ENCODE results near the gene CCNA2.
A peak's percentile ranks its signal among the peaks of the same experiment; 100 is the strongest.

Gene CCNA2

GRCh38 chr4:121800961-121801714 lies 22.5 kb downstream of the CCNA2 start, which contains the start of gene EXOSC9:
Gene EXOSC9 (plus strand): TSS chr4:121801323. CDS start chr4:121801425, 102 bp downstream.
- peak; percentile 80 for DNase-seq

DNA sequence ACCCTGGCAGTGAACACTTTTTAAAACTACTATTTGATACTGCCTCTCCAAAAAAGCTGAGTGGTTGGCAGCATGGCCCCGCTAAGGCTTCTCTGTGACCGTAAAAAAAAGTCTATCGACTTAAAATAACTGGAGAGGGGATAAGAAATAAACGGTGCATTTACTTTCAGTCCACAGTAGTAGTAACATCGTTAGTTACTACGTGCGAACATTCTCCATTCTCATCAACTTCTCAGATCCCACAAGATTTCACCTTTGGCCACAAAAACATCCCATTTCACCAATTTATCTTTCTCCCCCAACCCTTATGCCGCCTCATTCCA lies 23.1 kb downstream of the CCNA2 start:
- no peak for DNase-seq

- DNase-seq, result no peak
These were observed 23.7 kb downstream of the CCNA2 start for GRCh38 chr4:121799867-121800501.

DNA sequence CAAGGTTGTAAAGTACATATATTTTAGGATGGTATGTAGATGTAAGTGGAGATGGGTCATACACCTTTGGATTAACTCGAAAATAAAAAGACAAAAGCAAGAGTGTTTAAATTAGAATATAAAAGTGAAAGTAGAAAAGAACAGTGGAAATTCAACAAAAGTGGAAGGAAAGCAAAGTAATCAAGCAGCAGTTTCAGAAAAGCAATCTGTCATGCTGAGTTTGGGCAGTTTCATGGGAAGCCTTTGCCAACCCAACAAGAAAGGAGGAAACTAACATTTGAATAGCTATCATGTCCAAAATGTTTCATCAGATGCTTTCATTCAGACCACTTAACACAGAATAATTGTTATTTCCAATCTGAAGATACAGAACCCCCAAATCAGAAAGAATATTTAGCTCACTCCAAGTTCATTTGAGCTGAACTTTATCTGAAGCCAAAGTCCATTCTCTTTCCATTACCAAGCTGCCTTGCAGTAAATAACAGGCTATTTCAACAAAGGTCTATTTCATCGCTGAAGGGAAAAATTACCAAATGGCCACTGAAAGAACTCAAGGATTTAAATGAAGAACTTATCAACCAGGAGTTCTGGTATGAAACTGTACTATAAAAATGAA lies 24.4 kb downstream of the CCNA2 start:
- no peak for DNase-seq

DNA sequence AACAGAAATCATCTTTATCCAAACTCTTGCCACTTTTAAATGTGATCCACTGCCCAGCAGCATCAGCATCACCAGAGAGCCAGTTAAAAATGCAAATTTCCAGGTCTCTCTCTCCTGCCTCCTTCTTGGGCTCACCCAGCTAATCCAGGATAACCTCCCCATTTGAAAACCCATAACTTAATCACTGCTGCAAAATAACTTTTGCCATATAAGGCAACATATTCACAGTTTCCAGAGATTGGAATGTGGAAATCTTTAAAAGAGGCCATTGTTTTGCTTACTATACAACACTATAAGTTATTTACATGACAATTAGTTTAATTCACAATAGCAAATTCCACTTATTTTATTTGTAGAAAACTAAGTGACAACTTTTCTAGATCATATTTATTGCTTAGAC lies 27.4 kb downstream of the CCNA2 start:
- peak; percentile 29 for DNase-seq

DNA sequence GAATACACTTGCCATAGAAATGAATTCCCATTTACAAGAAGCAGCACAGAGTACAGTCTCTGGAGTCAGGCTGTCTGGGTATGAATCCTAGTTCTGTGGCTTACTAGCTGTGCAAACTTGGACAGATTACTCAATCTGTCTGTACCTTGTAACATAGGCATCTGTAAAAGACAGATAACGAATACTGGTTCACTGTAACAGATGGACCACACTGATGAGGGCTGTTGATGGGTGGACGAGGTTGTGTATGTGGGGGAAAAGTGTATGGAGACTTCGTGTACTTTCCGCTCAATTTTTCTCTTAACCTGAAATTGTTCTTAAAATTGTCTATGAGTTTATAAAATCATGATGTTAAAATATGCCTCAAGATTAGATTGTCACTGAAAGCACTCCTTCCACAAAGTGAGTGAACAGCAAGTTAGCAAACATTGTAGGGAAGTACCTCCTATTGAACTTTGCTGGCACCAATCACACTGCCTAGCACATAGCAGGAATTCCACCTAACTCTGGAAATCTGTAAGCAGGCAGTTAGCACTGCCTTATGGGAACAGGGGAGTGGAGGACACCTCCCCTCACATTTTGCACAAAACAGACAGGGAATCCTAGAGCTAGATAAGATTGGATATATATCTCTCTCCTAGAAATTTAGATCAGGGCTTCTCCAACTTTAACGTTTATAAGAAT lies 29.0 kb downstream of the CCNA2 start:
- no peak for DNase-seq

GRCh38 chr4:121792966-121793365 lies 30.7 kb downstream of the CCNA2 start:
- no peak for DNase-seq

DNA sequence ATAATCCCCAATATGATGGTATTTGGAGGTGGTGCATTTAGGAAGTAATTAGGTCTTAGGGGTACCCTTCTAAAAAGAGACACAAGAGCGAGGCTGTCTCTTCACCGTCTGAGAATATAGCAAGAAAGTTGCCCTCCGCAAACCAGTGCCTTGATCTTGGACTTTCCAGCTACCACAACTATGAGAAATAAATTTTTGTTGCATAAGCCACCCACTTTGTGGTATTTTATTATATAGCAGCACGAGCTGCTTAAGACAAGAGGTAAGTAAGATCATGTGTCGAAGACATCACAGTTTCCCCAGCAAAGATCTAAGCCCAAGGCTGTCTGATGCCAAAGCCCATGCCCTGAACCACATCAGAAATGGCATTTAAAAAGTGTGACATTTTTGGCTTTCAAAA lies 32.2 kb downstream of the CCNA2 start:
- DNase-seq, result peak; percentile 13

DNA sequence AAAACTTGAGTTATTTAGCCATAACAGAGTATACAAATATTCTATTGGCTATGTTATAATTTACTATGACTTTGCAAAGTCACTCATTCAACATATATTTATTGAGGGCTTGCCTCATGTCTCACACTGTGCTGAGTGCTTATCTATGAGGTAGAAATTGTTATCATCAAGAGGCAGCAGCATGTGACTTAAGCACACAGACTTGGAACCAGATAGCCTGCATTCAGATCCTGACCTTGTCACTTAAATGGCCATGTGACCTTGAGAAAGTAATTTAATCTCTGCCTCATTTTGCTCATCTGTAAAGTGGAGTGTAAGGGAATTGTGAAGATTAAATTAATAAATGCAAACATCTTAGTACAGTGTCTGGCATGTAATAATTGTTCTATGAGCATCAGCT lies 32.7 kb downstream of the CCNA2 start:
- DNase-seq, result no peak

- DNase-seq, result peak; percentile 72
These were observed 33.5 kb downstream of the CCNA2 start for GRCh38 chr4:121789960-121790829.

DNA sequence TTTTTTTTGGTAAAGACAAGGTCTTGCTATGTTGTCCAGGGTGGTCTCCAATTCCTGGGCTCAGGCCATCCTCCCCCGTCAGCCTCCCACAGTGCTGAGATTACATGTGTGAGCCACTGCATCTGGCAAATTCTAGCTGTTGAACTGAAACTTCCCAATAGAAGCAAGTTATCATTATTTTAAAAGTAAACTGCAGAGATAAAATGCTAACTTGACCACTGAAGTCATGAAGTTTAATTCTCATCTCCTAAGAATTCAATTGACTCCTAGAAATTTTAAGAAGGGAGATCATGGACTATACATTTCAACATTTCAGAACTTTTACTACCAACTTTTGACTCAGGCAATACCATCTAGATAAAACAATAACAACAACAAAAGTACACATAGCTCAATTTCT lies 34.2 kb downstream of the CCNA2 start:
- peak; percentile 31 for DNase-seq

DNA sequence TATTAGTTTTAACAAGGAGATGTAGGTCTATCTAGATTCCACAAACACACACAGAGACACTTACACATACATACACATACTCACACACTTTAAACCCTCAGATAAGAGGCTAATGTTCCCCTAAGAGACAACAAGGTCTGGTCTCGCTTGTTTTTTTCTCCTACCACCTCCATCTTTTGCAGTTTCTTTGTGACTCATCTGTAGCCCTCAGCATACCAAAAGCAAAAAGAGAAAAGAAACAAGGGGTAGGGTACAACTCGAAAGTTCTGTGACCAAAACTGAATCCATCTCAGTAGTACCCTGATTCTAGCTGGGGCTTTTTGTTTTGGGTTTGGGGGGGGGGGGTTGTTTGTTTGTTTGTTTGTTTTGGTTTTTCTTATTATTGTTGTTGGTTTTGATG lies 34.8 kb downstream of the CCNA2 start:
- DNase-seq, result no peak

- no peak for DNase-seq
These were observed 37.5 kb downstream of the CCNA2 start for GRCh38 chr4:121786221-121786620.

GRCh38 chr4:121785479-121785878 lies 38.2 kb downstream of the CCNA2 start:
- DNase-seq, result no peak

DNA sequence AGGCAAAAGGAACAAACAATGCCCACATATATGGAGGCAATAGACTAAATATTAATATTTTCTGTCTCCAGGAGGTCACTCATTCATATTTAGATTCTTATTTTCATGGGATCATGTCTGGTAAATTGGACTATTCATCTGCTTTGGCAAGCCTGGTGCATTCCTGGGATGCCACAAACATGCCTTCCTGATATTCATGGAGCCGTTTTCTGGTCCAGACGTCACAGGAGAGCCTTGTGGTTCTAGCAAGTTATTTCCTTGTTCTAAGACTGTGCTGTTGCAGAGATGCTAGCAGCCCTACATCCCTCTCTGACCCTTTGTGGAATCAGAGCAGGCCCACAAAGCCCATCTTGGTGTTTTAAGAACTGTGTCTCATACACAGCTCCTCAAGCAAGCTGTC lies 38.7 kb downstream of the CCNA2 start:
- DNase-seq, result peak; percentile 84

- no peak for DNase-seq
These were observed 39.3 kb downstream of the CCNA2 start for GRCh38 chr4:121784401-121784800.

- DNase-seq, result no peak
These were observed 40.5 kb downstream of the CCNA2 start for GRCh38 chr4:121783210-121783609.

GRCh38 chr4:121778991-121779628 lies 44.6 kb downstream of the CCNA2 start:
- DNase-seq, result peak; percentile 75

- no peak for DNase-seq
These were observed 46.1 kb downstream of the CCNA2 start for GRCh38 chr4:121777625-121778024.

- peak; percentile 26 for DNase-seq
These were observed 46.9 kb downstream of the CCNA2 start for GRCh38 chr4:121776610-121777401.

- no peak for DNase-seq
These were observed 49.8 kb downstream of the CCNA2 start for GRCh38 chr4:121773883-121774282.

Measured in HCEC 1CT (cell line).